HG03469 (cell line): ENCODE data around the gene P3H4.
A peak's percentile ranks its signal among the peaks of the same experiment; 100 is the strongest.
"Not testable (repeated sequence)": the region's sequence is repeated elsewhere in the genome, so short reads cannot be mapped to it uniquely, and the experiment has no call there.

Source experiments
- ATAC-seq: cut with Tn5 transposase; IDR thresholded peaks from one replicate; pipeline ENCODE4 v1.9.1; 2021; ENCODE audit warnings: mild to moderate bottlenecking, moderate library complexity, moderate number of reproducible peaks; ENCODE audit not compliant: unreplicated experiment

P3H4 gene, protein sequence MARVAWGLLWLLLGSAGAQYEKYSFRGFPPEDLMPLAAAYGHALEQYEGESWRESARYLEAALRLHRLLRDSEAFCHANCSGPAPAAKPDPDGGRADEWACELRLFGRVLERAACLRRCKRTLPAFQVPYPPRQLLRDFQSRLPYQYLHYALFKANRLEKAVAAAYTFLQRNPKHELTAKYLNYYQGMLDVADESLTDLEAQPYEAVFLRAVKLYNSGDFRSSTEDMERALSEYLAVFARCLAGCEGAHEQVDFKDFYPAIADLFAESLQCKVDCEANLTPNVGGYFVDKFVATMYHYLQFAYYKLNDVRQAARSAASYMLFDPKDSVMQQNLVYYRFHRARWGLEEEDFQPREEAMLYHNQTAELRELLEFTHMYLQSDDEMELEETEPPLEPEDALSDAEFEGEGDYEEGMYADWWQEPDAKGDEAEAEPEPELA

DNA sequence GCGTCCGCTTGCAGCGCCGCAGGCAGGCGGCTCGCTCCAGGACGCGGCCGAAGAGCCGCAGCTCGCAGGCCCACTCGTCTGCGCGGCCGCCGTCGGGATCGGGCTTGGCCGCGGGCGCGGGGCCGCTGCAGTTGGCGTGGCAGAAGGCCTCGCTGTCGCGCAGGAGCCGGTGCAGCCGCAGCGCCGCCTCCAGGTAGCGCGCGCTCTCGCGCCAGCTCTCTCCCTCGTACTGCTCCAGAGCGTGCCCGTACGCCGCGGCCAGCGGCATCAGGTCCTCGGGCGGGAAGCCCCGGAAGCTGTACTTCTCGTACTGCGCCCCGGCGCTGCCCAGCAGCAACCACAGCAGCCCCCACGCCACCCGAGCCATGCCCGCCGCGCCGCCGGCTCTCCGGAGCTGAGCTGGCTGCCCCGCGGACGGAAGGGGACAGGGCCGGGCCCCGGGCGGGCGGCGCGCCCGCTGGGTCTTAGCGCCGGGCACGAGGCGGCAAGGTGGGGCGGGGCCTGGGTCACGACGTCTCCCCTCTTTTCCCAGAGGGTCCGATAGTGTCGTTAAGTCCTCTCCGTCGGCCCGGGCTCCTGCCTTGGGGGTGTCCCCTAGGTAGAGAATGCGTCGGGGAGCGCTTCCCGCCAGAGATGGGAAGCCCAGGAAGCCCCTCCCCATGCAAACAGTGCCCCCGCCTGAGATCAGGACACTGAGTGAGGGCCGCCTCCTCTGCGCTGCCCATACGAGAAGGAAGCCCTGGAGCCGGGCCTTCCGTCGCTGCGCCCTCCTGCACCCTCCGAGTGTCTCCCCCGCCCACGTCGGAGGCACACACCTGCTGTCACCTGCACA lies at the start of gene P3H4:
TSS of gene P3H4 (minus strand) at position 401 of the 832 bp plus-strand sequence. CDS start at position 367, 34 bp downstream.
- ATAC-seq = peak; percentile 48

DNA sequence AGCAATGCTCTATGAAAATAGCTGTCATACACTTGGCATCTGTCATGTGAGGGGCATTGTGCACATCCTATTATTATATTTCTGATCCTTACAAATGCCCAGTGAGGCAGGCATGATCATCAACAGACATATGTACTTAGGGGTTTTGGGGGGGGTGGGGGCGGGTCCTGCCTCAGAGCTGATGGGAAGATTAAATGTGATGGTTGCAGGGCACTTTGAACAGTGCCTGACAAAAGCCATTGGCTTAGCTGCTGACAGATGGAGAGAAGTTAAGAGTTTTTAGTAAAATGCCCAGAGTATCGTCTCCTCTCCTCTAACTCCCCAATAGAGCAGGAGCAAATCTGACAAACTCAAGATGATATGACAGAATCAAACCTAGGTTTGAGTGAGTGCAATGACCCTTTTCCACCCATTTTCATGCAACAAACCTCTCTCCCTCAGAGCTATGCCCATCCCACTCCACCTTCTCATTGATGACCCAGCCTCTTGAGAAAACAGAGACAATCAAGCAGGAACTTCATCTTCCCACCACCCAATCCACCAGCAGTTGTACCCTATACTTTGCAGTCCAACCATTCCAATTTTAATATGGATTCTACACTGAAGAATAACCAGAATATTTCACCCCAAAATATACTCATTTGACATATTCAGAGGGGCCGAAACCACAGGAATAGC lies 48.6 kb upstream of the P3H4 start:
- no peak for ATAC-seq

DNA sequence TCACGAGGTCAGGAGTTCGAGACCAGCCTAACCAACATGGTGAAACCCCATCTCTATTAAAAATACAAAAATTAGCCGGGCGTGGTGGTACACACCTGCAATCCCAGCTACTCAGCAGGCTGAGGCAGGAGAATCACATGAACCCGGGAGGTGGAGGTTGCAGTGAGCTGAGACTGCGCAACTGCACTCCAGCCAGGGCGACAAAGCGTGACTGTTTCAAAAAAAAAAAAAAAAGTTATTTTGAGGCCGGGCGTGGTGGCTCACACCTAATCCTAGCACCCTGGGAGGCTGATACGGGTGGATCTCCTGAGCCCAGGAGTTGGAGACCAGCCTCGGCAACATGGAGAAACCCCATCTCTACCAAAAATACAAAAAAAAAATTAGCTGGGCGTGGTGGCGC lies 39.6 kb upstream of the P3H4 start:
- not testable (repeated sequence) for ATAC-seq

DNA sequence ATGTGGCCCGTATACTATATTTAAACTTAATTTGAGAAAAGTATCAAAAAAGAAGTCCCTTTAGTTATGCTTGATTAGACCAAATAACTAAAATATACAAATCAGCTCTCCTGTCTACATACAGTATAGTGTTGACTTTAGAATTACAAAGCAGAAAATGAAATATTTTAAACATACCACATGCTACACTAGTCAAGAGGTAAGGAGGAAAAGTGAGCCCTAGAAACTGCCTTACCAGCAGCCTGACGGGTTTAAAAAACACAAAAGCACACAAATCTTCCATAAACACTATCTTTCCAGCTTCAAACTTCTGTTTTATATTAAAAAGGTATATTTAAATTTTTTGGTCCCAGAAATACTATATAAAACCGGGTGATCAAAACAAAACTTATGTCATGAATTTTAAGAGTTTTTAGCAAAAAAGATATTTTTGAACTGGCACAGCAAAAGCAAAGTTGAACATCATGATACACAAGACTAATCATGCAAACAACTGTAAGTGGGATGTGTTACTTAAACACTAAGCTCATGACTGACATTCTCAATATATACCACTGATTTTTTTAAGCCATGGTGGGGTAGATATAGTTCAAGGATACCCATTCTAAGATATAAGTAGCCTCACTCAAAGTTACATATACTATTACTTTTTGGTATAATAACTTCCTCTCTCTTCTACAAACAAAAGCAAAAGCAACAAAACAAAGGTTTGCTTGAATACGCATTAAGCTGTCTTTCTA lies 37.7 kb upstream of the P3H4 start:
- ATAC-seq = no peak

DNA sequence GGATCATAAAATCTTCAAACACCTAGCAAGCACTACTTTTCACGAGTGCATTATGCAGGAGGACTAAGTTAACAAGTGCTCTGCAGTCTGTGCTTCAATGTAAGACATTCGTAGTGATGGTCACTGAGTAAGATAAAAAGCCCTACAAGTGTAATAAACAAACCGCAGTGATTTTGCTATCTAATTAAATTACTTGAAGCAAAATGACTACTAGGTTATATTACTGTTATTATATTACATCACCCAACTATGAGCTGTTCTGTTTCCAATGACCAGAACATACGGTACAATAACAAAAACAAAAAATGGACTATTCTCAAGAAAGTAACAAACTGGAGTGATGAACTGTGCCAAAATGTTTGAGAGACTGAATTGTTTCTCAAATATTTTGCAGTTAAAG lies 37.0 kb upstream of the P3H4 start:
- ATAC-seq = no peak

DNA sequence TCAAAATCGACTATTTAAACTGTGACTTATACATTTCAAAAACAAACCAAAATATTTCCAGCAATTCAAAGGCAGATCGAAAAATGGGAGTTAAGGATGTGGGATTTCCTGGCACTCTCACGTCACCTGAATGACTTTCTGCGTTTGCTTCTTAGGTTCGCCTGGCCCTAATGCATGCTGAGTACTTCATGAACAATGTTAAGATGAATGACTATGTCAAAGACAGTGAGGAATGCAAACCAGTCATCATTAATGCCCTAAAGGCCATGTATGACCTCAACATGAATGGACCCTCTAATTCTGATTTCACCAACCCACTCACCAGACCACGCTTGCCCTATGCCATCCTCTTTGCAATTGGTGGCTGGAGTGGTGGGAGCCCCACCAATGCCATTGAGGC lies 33.2 kb upstream of the P3H4 start:
- ATAC-seq = no peak

DNA sequence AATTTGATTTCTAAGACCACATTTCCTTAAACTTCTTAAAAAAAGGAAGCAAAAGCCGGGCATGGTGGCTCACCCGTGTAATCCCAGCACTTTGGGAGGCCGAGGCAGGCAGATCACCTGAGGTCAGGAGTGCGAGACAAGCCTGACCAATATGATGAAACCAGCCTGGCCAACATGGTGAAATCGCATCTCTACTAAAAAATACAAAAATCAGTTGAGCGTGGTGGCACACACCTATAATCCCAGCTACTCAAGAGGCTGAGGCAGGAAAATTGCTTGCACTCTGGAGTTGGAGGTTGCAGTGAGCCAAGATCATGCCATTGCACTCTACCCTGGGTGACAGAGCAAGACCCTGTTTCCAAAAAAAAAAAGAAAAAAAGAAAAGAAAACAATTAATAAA lies 29.0 kb upstream of the P3H4 start:
- ATAC-seq = not testable (repeated sequence)

DNA sequence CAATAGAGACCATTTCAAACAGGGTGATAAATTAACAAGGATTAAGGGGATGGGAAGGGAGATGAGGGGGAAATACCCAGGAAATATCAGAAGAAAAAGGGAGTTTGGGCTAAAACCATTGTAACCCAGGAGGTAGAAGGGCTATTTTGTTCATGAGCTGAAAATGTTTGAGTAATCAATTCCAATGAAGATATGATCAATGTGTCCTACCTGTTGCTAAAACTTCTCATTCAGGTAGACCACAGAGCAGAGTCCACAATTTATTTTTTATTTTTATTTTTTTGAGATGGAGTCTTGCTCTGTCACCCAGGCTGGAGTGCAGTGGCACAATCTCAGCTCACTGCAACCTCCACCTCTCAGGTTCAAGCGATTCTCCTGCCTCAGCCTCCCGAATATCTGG lies 27.7 kb upstream of the P3H4 start:
- not testable (repeated sequence) for ATAC-seq

DNA sequence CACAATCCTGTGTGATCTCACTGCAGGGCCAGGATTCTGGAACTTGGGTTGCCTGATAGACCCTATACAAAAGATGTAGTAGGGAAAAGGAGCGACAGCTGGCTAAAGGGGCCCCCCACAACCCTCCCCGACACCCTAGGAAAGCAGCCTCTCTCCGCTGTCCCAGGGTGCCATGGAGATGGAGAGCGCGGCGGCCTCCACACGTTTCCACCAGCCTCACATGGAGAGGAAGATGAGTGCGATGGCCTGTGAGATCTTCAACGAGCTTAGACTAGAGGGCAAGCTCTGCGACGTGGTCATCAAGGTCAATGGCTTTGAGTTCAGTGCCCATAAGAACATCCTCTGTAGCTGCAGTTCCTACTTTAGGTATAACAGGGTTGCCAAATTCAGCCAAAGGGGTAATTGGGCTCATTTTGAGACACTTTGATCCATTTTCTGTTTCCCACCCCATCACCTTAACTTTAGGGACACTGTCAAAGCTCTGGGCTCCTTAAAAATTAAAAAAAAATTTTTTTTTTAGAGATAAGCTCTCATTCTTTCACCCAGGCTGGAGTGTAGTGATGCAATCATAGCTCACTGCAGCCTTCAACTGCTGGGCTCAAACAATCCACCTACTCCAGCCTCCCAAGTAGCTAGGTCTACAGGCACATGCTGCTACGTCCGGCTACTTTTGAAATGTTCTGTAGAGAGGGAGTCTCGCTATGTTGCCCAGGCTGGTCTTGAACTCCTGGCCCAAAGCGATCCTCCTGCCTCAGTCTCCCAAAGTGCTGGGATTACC lies 26.2 kb upstream of the P3H4 start, which contains the start of gene KLHL10:
TSS of gene KLHL10 (plus strand) at position 65 of the 778 bp plus-strand sequence. CDS start at position 173, 108 bp downstream.
- ATAC-seq = no peak

DNA sequence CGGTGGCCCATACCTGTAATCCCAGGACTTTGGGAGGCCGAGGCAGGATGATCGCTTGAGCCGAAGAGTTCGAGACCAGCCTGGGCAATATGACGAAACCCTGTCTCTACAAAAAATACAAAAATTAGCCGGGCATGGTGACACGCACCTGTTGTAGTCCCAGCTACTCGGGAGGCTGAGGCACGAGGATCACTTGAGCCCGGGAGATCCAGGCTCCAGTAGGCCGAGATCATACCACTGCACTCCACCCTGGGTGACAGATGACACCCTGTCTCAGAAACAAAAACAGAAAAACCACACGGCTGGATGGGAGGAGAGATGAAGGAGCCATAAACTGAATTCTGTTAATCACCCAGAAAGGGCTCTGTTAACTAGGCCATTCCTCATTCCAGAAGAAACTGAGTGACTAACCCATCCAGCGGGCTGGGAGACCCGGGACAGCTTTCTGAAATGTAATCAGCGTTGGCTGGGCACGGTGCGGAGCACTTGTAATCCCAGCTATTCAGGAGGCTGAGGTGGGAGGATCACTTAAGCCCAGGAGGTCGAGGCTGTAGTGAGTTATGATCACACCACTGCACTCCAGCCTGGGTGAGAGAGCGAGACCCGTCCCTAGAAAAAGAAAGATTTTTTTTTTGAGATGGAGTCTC lies 24.9 kb upstream of the P3H4 start:
- ATAC-seq = no peak

DNA sequence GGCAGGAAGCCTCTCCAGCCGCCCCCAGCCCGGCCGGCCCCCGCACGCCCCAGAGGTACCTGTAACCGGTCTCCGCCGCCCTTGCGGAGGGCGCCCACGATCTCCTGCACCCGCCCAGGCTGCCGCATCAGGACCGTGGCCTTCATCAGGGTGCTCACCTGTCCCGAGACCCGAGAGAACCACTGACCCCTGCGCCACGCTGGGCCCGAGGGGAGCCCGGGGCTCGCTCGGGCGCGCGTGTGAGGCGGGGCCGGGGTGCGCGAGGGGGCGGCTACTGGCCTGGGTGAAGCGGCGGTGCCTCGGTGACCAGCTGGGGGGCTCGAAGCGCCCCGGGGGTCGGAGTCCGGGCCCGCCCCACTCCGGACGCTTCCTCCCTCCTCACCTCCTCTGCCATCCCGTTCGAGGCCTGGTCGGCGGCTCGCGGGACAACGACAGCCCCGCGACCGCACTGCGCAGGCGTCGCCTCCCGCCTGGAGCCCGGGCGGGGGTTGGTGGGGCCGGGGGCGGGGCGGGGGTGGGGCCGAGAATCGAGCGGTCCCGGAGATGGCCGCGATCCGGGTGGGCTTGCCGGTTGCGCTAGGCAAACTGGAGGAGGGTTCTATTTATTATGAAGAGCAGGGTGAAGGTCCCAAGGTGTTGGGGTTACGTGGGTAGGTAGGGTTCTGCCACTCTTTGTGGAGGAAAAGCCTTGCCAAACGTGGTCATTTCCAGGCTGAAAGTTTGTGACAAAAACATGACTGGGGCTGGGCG lies 24.2 kb upstream of the P3H4 start, which contains the start of gene NT5C3B:
TSS of gene NT5C3B (minus strand) at position 433 of the 750 bp plus-strand sequence. CDS start at position 394, 39 bp downstream.
- no peak for ATAC-seq

DNA sequence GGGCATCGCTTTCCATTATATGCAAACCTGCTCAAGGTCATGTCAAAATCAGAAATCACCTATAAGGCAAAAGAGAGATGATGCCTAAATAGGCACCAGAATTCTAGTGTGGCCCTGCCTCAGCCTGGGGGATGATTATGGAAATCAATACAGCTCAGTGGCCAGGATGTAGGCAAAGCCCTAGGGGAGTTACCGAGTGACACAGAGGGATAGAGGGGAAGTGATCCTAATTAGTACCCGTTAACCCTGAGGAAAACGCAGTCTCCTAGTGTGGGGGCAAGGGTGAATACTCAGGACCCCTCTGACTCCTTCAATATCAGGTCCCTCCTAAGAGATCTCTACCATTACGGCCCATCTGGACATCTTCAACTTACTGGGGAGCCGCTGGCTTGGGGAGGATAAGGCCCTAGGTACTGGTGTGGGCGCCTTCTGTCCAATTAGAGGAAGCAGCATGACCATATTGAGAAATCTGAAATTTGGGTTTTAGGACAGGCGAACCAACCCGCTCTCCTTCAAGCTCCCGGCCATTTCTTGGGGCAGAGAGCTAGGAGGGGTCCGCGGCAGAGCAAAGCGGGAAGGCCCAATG lies 23.6 kb upstream of the P3H4 start:
- no peak for ATAC-seq

DNA sequence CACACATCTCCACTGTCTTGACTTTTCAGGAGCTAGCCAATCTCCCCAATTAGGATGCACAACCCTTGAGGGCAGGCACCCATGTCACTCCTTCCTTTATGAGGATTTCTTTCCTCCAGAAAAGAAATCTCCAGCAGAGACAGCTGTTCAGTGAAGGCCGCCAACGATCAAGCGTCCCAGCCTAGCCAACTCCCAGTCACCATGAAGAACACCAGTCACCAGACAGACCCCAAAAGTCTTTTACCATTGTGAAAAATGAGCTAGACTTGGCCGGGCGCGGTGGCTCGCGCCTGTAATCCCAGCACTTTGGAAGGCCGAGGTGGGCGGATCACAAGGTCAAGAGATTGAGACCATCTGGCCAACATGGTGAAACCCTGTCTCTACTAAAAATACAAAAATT lies 18.2 kb upstream of the P3H4 start:
- ATAC-seq = not testable (repeated sequence)

DNA sequence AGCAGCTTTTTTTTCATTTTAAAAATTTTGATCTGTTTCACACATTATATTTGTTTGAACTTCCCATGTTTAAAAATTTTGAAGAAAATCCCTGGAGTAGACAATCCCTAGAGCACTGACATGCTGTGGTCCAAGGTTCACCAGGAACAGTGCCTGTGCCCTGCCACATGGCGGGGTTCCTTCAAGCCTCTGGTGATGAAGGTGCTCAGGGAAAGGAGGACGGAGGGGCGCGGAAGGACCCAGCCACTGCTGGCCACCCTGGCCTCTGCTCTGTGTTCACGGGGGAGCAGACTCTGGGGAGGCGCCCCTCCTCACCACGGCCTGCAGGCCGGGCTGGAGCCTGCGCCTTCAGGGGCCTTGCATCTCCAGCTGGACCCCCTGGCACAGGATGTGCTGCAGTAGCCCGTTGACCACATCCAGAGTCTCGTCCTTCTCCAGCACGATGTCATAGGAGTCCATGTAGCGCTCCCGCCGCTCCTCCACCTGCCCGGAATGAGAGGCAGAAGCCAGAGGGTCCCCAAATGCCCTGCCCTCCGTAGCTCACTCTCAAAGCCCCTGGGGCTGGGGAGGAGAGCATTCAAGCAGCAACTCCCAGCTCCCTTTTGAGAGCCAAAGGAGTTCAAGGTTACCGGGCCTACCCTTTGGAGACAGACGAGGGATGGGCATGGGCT lies 13.6 kb upstream of the P3H4 start:
- ATAC-seq = no peak

DNA sequence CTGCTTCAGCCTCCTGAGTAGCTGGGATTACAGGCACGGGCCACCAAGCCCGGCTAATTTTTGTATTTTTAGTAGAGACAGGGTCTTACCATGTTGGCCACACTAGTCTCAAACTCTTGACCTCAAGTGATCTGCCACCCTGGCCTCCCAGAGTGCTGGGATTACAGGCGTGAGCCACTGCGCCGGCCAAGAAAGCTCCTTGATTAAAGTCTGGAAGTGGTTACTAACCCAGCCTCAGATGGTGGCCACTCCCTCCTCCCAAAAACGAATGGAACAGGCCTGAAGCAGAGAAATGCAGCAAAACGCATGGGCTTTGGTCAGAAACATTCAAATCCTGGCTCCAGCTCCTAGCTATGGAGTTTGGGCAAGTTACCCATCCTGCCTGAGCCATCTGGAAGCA lies 12.3 kb upstream of the P3H4 start:
- ATAC-seq = no peak

DNA sequence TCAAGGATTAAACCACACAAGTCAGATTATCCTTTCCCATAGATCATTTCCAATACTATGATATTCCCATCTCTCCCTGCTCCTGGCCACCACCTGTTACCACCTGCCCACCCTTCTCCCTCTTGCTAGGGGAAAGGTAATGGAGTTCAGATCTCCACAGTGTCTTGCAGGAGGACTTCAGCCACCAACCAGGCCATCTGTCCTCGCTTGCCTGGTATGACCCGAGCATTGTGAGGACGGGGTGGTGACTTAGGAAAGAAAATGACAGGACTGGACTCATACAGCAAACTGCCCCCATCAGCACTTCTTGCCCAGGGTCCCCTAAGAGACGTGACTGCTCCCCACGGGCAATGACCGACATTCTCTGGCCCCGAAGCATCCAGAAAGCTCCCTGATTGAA lies 11.8 kb upstream of the P3H4 start:
- no peak for ATAC-seq

DNA sequence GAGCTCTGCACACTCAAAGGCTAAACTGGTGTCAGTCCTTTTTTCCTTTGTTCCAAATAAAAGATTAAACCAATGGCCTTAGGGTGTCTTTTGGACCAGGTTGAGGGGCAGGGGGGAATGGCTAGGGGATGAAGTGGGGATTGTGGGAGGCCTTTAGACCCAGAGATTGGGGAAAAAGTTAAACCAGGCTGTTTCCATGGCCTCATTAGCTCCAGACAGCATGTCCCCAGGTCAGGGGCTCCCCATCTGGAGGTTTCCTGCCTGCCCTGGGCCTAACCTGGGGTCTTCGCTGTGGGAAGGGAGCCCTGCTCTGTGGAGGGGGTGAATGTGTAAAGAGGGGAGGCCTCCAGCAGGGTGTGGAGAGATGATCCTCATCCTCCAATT lies 11.4 kb upstream of the P3H4 start:
- ATAC-seq = no peak
